Omental fat pad (tissue), 4 donors: ENCODE results near the gene DOCK6. TPM values are rescaled to one million over a fixed set of nuclear protein-coding genes. Genes with fewer than 3 reads are reported as not detected.

Experiments used
- ATAC-seq: fragments of 150-250 bp; one replicate; pipeline ENCODE4 v1.9.1; 2016; ENCODE audit warnings: mild to moderate bottlenecking, moderate library complexity; ENCODE audit not compliant: low FRiP score
- DNase-seq: peaks from one replicate; pipeline ENCODE4 v3.0.0-alpha.2; 2019; ENCODE audit warnings: low spot score
- CTCF ChIP-seq, 3 donors: fragments of 450-650 bp; IDR thresholded peaks; one replicate each; pipeline ENCODE4 v1.5.1; 2016 to 2017; ENCODE audit warnings: antibody characterized with exemption in 3 of 3, mild to moderate bottlenecking in 3 of 3, moderate library complexity in 2 of 3
- total RNA-seq, 4 donors: library from RNA; depleted of rRNA; stranded (reverse); fragments of >200 nt; gene quantifications; one replicate each; pipeline ENCODE4 v1.1.0, GENCODE V29; 2016

Gene DOCK6
- 100 to 1,000 TPM in 1 of 4 donors, 10 to 100 TPM in 3; 17.1 to 109 (median 41.4) TPM for total RNA-seq

GRCh38 chr19:11261971-11262839, at the start of gene DOCK6:
DOCK6 (minus strand) TSS chr19:11262524; CDS start chr19:11262440, 84 bp downstream.
- no peak for TF ChIP-seq CTCF (IDR thresholded peaks at IDR 0.05)
- no peak for DNase-seq
- ATAC-seq, result peak; percentile 60

GRCh38 chr19:11306337-11306736, 44.0 kb upstream of the DOCK6 start:
- ATAC-seq (no peak), DNase-seq (no peak)
- TF ChIP-seq CTCF (IDR thresholded peaks at IDR 0.05), result no peak

- DNase-seq (no peak), ATAC-seq (no peak)
- TF ChIP-seq CTCF (IDR thresholded peaks at IDR 0.05), result no peak
These were observed 42.6 kb upstream of the DOCK6 start for GRCh38 chr19:11304936-11305335.

GRCh38 chr19:11300811-11301120, 38.4 kb upstream of the DOCK6 start:
- DNase-seq (no peak), ATAC-seq (no peak)
- no peak for TF ChIP-seq CTCF (IDR thresholded peaks at IDR 0.05)

- DNase-seq, result no peak
- TF ChIP-seq CTCF (IDR thresholded peaks at IDR 0.05), result no peak
- no peak for ATAC-seq
These were observed 37.9 kb upstream of the DOCK6 start for GRCh38 chr19:11299946-11300810.

GRCh38 chr19:11296264-11296663, 33.9 kb upstream of the DOCK6 start:
- DNase-seq (no peak), ATAC-seq (no peak)
- TF ChIP-seq CTCF (IDR thresholded peaks at IDR 0.05), result no peak
